HCT116 (cell line): Measurements from ENCODE around the gene TRIM10.

Source experiments
- ATF3 ChIP-seq: IDR thresholded peaks from 2 replicates; pipeline ENCODE4 v1.6.1; 2012
- CEBPB ChIP-seq: IDR thresholded peaks from 2 replicates; pipeline ENCODE4 v1.6.1; 2012; ENCODE audit warnings: low read depth
- CTCF ChIP-seq, 3 experiments: fragments of 200-600 bp in 1 of 3; sonication (generic) in 1 of 3; IDR thresholded peaks in 2 of 3; conservative IDR thresholded peaks in 1 of 3; 2 replicates each; pipeline ENCODE4 v1.5.1; 2012 to 2017; ENCODE audit warnings: low read depth in 2 of 3, low read length in 2 of 3, antibody characterized with exemption in 1 of 3, borderline replicate concordance in 1 of 3, control low read depth in 1 of 3, mild to moderate bottlenecking in 1 of 3, mixed read lengths in 1 of 3, mixed run types in 1 of 3, moderate library complexity in 1 of 3; ENCODE audit not compliant: insufficient read depth in 1 of 3
- EGR1 ChIP-seq: IDR thresholded peaks from 2 replicates; pipeline ENCODE4 v1.6.1; 2012; ENCODE audit warnings: low read depth
- EZH2 ChIP-seq: fragments of 200-600 bp; sonication (generic); IDR thresholded peaks from 2 replicates; pipeline ENCODE4 v1.6.1; 2017; ENCODE audit warnings: antibody characterized with exemption, mixed run types
- EZH2phosphoT487 ChIP-seq: fragments of 200-600 bp; IDR thresholded peaks from 2 replicates; pipeline ENCODE4 v1.6.1; 2018; ENCODE audit warnings: antibody characterized with exemption, borderline replicate concordance
- FOSL1 ChIP-seq: IDR thresholded peaks from 2 replicates; pipeline ENCODE4 v1.6.1; 2012; ENCODE audit warnings: low read depth
- POLR2A ChIP-seq: IDR thresholded peaks from 2 replicates; pipeline ENCODE4 v1.7.0; 2011; ENCODE audit warnings: borderline replicate concordance; ENCODE audit not compliant: insufficient read depth, insufficient read length; ENCODE audit errors: extremely low read depth
- POLR2AphosphoS5 ChIP-seq: IDR thresholded peaks from 2 replicates; pipeline ENCODE4 v1.6.1; 2011; ENCODE audit warnings: mild to moderate bottlenecking, low read depth, low read length, moderate library complexity
- ZFX ChIP-seq: fragments of 450-650 bp; IDR thresholded peaks from 2 replicates; pipeline ENCODE4 v1.6.1; 2017

GRCh38 chr6:30122515-30122914 is 38.5 kb downstream of the TRIM10 start:
- TF ChIP-seq POLR2A (no peak), CTCF (IDR thresholded peaks at IDR 0.05 in 2 of 3, conservative IDR thresholded peaks at IDR 0.05 in 1 of 3; ENCODE audit: borderline replicate concordance in 1 of 3, insufficient read depth in 1 of 3, low read depth in 2 of 3, low read length in 2 of 3) (no peak), EZH2 (no peak), FOSL1 (no peak; the same call in 1 of the 2 replicates), EGR1 (no peak), POLR2AphosphoS5 (no peak), ATF3 (no peak), ZFX (no peak), EZH2phosphoT487 (no peak), CEBPB (no peak)
